OCI-LY1 (cell line): Measurements from ENCODE around the gene DDIT4.

Experiments used
- EZH2 ChIP-seq: fragments of 200-600 bp; sonication (generic), shearing (Covaris generic); IDR thresholded peaks from 2 replicates; pipeline ENCODE4 v1.8.0; 2017; ENCODE audit warnings: borderline replicate concordance, mixed run types, mild to moderate bottlenecking, antibody characterized with exemption, low read length, moderate library complexity, mixed read lengths
- TF ChIP-seq, protein P1 (sequence below): fragments of 200-600 bp; sonication (generic), shearing (Covaris generic); IDR thresholded peaks from 2 replicates; pipeline ENCODE4 v1.5.1; 2017; ENCODE audit warnings: mild to moderate bottlenecking, antibody characterized with exemption, low read length, moderate library complexity, mixed read lengths

DNA sequence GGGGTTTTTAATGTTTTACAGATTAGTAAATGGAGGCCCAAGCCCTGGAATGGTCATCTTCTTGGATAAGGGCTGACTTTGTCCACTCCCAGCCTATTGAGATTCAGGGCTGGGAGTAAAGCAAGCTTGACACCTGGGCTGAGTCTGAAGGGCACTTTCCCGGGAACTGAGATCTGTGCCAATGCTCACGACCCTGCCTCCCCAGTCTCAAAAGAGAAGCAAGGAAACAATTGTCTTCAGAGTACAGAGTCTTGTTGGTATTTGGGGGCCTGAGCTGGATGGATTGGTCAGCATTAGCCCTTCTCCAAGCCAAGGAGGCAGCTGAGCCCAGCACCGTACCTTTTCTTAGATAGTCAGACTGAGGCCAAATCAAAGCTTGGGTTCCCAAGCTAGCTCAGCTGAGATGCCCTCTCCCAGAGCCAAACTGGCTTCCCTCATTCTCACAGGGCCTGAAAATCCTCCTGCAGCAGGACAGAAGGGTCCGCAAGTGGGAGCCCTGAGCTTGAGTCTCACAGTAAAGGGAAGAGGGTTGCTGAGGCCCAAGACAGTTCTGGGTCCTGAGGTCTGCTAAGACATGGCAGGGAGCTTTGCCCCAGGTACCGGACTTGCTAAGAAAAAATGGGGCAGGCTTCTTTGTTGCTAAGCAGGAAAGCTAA is 3.7 kb downstream of the DDIT4 start:
- TF ChIP-seq, protein P1, sequence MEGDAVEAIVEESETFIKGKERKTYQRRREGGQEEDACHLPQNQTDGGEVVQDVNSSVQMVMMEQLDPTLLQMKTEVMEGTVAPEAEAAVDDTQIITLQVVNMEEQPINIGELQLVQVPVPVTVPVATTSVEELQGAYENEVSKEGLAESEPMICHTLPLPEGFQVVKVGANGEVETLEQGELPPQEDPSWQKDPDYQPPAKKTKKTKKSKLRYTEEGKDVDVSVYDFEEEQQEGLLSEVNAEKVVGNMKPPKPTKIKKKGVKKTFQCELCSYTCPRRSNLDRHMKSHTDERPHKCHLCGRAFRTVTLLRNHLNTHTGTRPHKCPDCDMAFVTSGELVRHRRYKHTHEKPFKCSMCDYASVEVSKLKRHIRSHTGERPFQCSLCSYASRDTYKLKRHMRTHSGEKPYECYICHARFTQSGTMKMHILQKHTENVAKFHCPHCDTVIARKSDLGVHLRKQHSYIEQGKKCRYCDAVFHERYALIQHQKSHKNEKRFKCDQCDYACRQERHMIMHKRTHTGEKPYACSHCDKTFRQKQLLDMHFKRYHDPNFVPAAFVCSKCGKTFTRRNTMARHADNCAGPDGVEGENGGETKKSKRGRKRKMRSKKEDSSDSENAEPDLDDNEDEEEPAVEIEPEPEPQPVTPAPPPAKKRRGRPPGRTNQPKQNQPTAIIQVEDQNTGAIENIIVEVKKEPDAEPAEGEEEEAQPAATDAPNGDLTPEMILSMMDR = no peak
- TF ChIP-seq EZH2 = no peak
